ENCODE data around the gene DFFB. TPM values are rescaled to one million over a fixed set of nuclear protein-coding genes. Genes with fewer than 3 reads are reported as not detected.

DFFB gene
- total and polyA plus RNA-seq, 2 of the 13 experiments (the other 11 are each of a cell fraction or from before 2014, with no cell fraction given), result 4.6 to 9.3 TPM

- CTCF ChIA-PET (ENCODE audit: low intra/inter-chr PET ratio, low total read pairs), result no interaction called here
Observed at GRCh38 chr1:3879787-3880428, 22.6 kb downstream of the DFFB start.

GRCh38 chr1:3880429-3881192 is 23.3 kb downstream of the DFFB start:
- POLR2A ChIA-PET, result no interaction called here
- peaks cover 16% of the 10 kb centered on the region for H3K9me3 ChIP-seq (ENCODE audit: low read length)
- no peaks in the 10 kb centered on the region for H3K79me2 ChIP-seq (ENCODE audit: insufficient read depth, low read length)
- no peak overlapping the region for H3K4me3 ChIP-seq (replicated peaks in 1 of 3; ENCODE audit: insufficient read depth in 1 of 3, low read depth in 2 of 3, low read length in 3 of 3)
- BruUV-seq (replicated peaks), result no TSS peak
- H2AFZ ChIP-seq (ENCODE audit: low read length), result no peak overlapping the region
- CTCF ChIA-PET (ENCODE audit: low intra/inter-chr PET ratio, low total read pairs), result no interaction called here
- 96% methylated on average over 12 of the region's 20 CpGs for WGBS (ENCODE audit: low lambda C conversion rate)
- intact Hi-C loops (cut with micrococcal nuclease; ENCODE audit: unreplicated experiment), result no loop called here
- H3K27me3 ChIP-seq (ENCODE audit: control insufficient read depth in 1 of 2, insufficient read depth in 2 of 2, low read length in 2 of 2), result no peaks in the 10 kb centered on the region
- no peaks in the 10 kb centered on the region for H4K20me1 ChIP-seq (ENCODE audit: insufficient read depth, low read length)
- 0 out of 2 replicates have a peak, but pooled peaks cover 6% of the 10 kb centered on the region for H3K4me1 ChIP-seq (ENCODE audit: insufficient read depth, low read length)
- H3K36me3 ChIP-seq (replicated peaks in 1 of 2; ENCODE audit: control insufficient read depth in 1 of 2, insufficient read depth in 2 of 2, low read length in 2 of 2), result peaks cover 9 to 25% of the 10 kb centered on the region in 2 experiments; a peak in 4 of 5 replicates
- DNase-seq (ENCODE audit: low spot score) (no peak), FAIRE-seq (no peak), ATAC-seq (no peak; the same call in 2 of the 3 replicates)
- no peak overlapping the region for H3K9ac ChIP-seq (ENCODE audit: insufficient read depth, low read depth, low read length)
- in situ Hi-C loops (cut with HindIII; ENCODE audit: extremely low pct_ligation_motif_present, low pct_unique_long_range_greater_than_20kb), result no loop called here
- no peak overlapping the region for H3K4me2 ChIP-seq (ENCODE audit: low read depth, low read length)
- no peak overlapping the region for H3K27ac ChIP-seq (ENCODE audit: extremely low read length, insufficient read depth, low read length)
- TF ChIP-seq, protein P1, sequence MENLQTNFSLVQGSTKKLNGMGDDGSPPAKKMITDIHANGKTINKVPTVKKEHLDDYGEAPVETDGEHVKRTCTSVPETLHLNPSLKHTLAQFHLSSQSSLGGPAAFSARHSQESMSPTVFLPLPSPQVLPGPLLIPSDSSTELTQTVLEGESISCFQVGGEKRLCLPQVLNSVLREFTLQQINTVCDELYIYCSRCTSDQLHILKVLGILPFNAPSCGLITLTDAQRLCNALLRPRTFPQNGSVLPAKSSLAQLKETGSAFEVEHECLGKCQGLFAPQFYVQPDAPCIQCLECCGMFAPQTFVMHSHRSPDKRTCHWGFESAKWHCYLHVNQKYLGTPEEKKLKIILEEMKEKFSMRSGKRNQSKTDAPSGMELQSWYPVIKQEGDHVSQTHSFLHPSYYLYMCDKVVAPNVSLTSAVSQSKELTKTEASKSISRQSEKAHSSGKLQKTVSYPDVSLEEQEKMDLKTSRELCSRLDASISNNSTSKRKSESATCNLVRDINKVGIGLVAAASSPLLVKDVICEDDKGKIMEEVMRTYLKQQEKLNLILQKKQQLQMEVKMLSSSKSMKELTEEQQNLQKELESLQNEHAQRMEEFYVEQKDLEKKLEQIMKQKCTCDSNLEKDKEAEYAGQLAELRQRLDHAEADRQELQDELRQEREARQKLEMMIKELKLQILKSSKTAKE (CRISPR knock-in tag; IDR thresholded peaks at IDR 0.05; ENCODE audit: borderline replicate concordance), result no peak
- no peak for TF ChIP-seq ATF1 (CRISPR knock-in tag; IDR thresholded peaks at IDR 0.05)
- no peak for TF ChIP-seq ZSCAN22 (CRISPR knock-in tag; IDR thresholded peaks at IDR 0.05)
- TF ChIP-seq KMT2B (CRISPR knock-in tag; IDR thresholded peaks at IDR 0.05), result no peak
- no peak for TF ChIP-seq KLF6 (CRISPR knock-in tag; IDR thresholded peaks at IDR 0.05)
- TF ChIP-seq ZNF782 (CRISPR knock-in tag; IDR thresholded peaks at IDR 0.05; ENCODE audit: borderline replicate concordance), result no peak
- TF ChIP-seq ZNF138 (CRISPR knock-in tag; IDR thresholded peaks at IDR 0.05; ENCODE audit: low read depth), result no peak

More at GRCh38 chr1:3879787-3880428, 22.6 kb downstream of the DFFB start:
- POLR2A ChIA-PET, result no interaction called here
- WGBS (ENCODE audit: low lambda C conversion rate), result 98% methylated on average over 8 of the region's 9 CpGs
- Histone ChIP-seq H3K27me3 (ENCODE audit: control insufficient read depth in 1 of 2, insufficient read depth in 2 of 2, low read length in 2 of 2) (no peaks in the 10 kb centered on the region), H4K20me1 (ENCODE audit: insufficient read depth, low read length) (no peaks in the 10 kb centered on the region), H3K4me2 (ENCODE audit: low read depth, low read length) (no peak overlapping the region), H3K36me3 (replicated peaks in 1 of 2; ENCODE audit: control insufficient read depth in 1 of 2, insufficient read depth in 2 of 2, low read length in 2 of 2) (peaks cover 9 to 26% of the 10 kb centered on the region in 2 experiments; a peak in 4 of 5 replicates), H3K79me2 (ENCODE audit: insufficient read depth, low read length) (no peaks in the 10 kb centered on the region), H3K9ac (ENCODE audit: insufficient read depth, low read depth, low read length) (no peak overlapping the region), H3K4me3 (replicated peaks in 1 of 3; ENCODE audit: insufficient read depth in 1 of 3, low read depth in 2 of 3, low read length in 3 of 3) (no peak overlapping the region), H3K9me3 (ENCODE audit: low read length) (peaks cover 16% of the 10 kb centered on the region), H3K27ac (ENCODE audit: extremely low read length, insufficient read depth, low read length) (no peak overlapping the region), H3K4me1 (ENCODE audit: insufficient read depth, low read length) (0 out of 2 replicates have a peak, but pooled peaks cover 6% of the 10 kb centered on the region), H2AFZ (ENCODE audit: low read length) (no peak overlapping the region)
- TF ChIP-seq CHD4 (IDR thresholded peaks at IDR 0.05; ENCODE audit: borderline replicate concordance, low read length) (no peak), ZNF841 (CRISPR knock-in tag; IDR thresholded peaks at IDR 0.05; ENCODE audit: borderline replicate concordance) (no peak), SMC3 (IDR thresholded peaks at IDR 0.05; ENCODE audit: low read length) (no peak), IKZF5 (CRISPR knock-in tag; IDR thresholded peaks at IDR 0.05) (no peak), XRCC5 (optimal IDR thresholded peaks at IDR 0.05; ENCODE audit: low read length) (no peak), ZNF205 (CRISPR knock-in tag; IDR thresholded peaks at IDR 0.05) (no peak)
- intact Hi-C loops (cut with micrococcal nuclease; ENCODE audit: unreplicated experiment), result no loop called here
- FAIRE-seq (no peak), ATAC-seq (no peak), DNase-seq (ENCODE audit: low spot score) (no peak)
- BruUV-seq (replicated peaks), result no TSS peak
- in situ Hi-C loops (cut with HindIII; ENCODE audit: extremely low pct_ligation_motif_present, low pct_unique_long_range_greater_than_20kb), result no loop called here

All from HepG2 (cell line).